Loucy (cell line): ENCODE measurements around the gene PLCH1.

Source experiments
- H2AFZ ChIP-seq: fragments of 200-600 bp; sonication (generic); 2 replicates; pipeline ENCODE4 v1.6.0; 2016; ENCODE audit warnings: antibody characterized with exemption, mild to moderate bottlenecking, low read length, moderate library complexity
- H3F3A ChIP-seq: fragments of 200-600 bp; 2 replicates; pipeline ENCODE4 v1.6.0; 2016; ENCODE audit warnings: antibody characterized with exemption, low read depth, mild to moderate bottlenecking
- H3K27me3 ChIP-seq: fragments of 200-600 bp; sonication (generic); 2 replicates; pipeline ENCODE4 v1.6.1; 2014; ENCODE audit warnings: low read length, mild to moderate bottlenecking; ENCODE audit not compliant: insufficient read depth, poor library complexity, severe bottlenecking
- H3K36me3 ChIP-seq: fragments of 200-600 bp; sonication (generic); 2 replicates; pipeline ENCODE4 v1.6.1; 2016; ENCODE audit warnings: low read length; ENCODE audit not compliant: insufficient read depth
- H3K4me1 ChIP-seq: fragments of 200-600 bp; sonication (generic); 2 replicates; pipeline ENCODE4 v1.5.1; 2014; ENCODE audit warnings: low read length, mild to moderate bottlenecking; ENCODE audit not compliant: insufficient read depth, poor library complexity, severe bottlenecking
- H3K4me2 ChIP-seq: fragments of 200-600 bp; sonication (generic); 2 replicates; pipeline ENCODE4 v1.6.0; 2014; ENCODE audit warnings: antibody characterized with exemption, low read length, low read depth, mild to moderate bottlenecking; ENCODE audit not compliant: poor library complexity, severe bottlenecking
- H3K4me3 ChIP-seq: fragments of 200-600 bp; sonication (generic); 2 replicates; pipeline ENCODE4 v1.5.1; 2014; ENCODE audit warnings: low read length, mild to moderate bottlenecking, mixed read lengths; ENCODE audit not compliant: poor library complexity, severe bottlenecking
- H3K79me2 ChIP-seq: fragments of 200-600 bp; sonication (generic); 2 replicates; pipeline ENCODE4 v1.6.1; 2014; ENCODE audit warnings: low read length; ENCODE audit not compliant: insufficient read depth
- H3K9ac ChIP-seq: fragments of 200-600 bp; sonication (generic); 2 replicates; pipeline ENCODE4 v1.6.0; 2014; ENCODE audit warnings: mild to moderate bottlenecking, low read depth, low read length, moderate library complexity; ENCODE audit not compliant: poor library complexity, severe bottlenecking
- H3K9me2 ChIP-seq: fragments of 200-600 bp; sonication (generic); replicated peaks from 2 replicates; pipeline ENCODE4 v1.6.1; 2016; ENCODE audit warnings: low read depth, low read length, mixed read lengths
- H3K9me3 ChIP-seq: fragments of 200-600 bp; sonication (generic); 2 replicates; pipeline ENCODE4 v1.6.1; 2014; ENCODE audit warnings: mild to moderate bottlenecking, antibody characterized with exemption, low read length, low read depth; ENCODE audit not compliant: insufficient read depth
- H4K20me1 ChIP-seq: fragments of 200-600 bp; sonication (generic); 2 replicates; pipeline ENCODE4 v1.6.0; 2014; ENCODE audit warnings: antibody characterized with exemption, low read length, mild to moderate bottlenecking; ENCODE audit not compliant: insufficient read depth, poor library complexity, severe bottlenecking
- CTCF ChIP-seq: fragments of 200-600 bp; sonication (generic); conservative IDR thresholded peaks from 2 replicates; pipeline ENCODE4 v1.5.1; 2014; ENCODE audit warnings: mild to moderate bottlenecking, antibody characterized with exemption, low read length
- EZH2phosphoT487 ChIP-seq: fragments of 200-600 bp; IDR thresholded peaks from 2 replicates; pipeline ENCODE4 v1.6.1; 2018; ENCODE audit warnings: antibody characterized with exemption, mild to moderate bottlenecking, moderate library complexity, borderline replicate concordance

PLCH1 gene

GRCh38 chr3:155441506-155441905, 303.4 kb downstream of the PLCH1 start:
- Histone ChIP-seq H3K36me3 (no peaks in the 10 kb centered on the region), H3K79me2 (no peaks in the 10 kb centered on the region), H3K9me3 (no peaks in the 10 kb centered on the region), H2AFZ (no peak overlapping the region), H4K20me1 (no peaks in the 10 kb centered on the region), H3K4me3 (no peak overlapping the region), H3K4me2 (no peak overlapping the region), H3K9me2 (no peaks in the 10 kb centered on the region), H3K4me1 (no peaks in the 10 kb centered on the region), H3F3A (no peaks in the 10 kb centered on the region), H3K9ac (no peak overlapping the region), H3K27me3 (no peaks in the 10 kb centered on the region)
- TF ChIP-seq CTCF (no peak), EZH2phosphoT487 (no peak)

- Histone ChIP-seq H4K20me1 (no peaks in the 10 kb centered on the region), H3K4me2 (no peak overlapping the region), H3K4me3 (no peak overlapping the region), H3K9me2 (no peaks in the 10 kb centered on the region), H2AFZ (no peak overlapping the region), H3F3A (no peaks in the 10 kb centered on the region), H3K4me1 (no peaks in the 10 kb centered on the region), H3K27me3 (no peaks in the 10 kb centered on the region), H3K9ac (no peak overlapping the region), H3K9me3 (no peaks in the 10 kb centered on the region), H3K36me3 (no peaks in the 10 kb centered on the region), H3K79me2 (no peaks in the 10 kb centered on the region)
- TF ChIP-seq EZH2phosphoT487 (no peak), CTCF (no peak)
Measured at GRCh38 chr3:155441026-155441425, 303.8 kb downstream of the PLCH1 start.

GRCh38 chr3:155435821-155436220, 309.1 kb downstream of the PLCH1 start:
- H3K79me2 ChIP-seq, result no peaks in the 10 kb centered on the region
- TF ChIP-seq EZH2phosphoT487 (no peak), CTCF (no peak)
- no peak overlapping the region for H3K9ac ChIP-seq
- no peaks in the 10 kb centered on the region for H3K9me3 ChIP-seq
- no peaks in the 10 kb centered on the region for H3K36me3 ChIP-seq
- H3K4me3 ChIP-seq, result no peak overlapping the region
- H3K27me3 ChIP-seq, result no peaks in the 10 kb centered on the region
- no peaks in the 10 kb centered on the region for H3F3A ChIP-seq
- H3K9me2 ChIP-seq, result no peaks in the 10 kb centered on the region
- H3K4me1 ChIP-seq, result no peaks in the 10 kb centered on the region
- no peak overlapping the region for H3K4me2 ChIP-seq
- no peaks in the 10 kb centered on the region for H4K20me1 ChIP-seq
- no peak overlapping the region for H2AFZ ChIP-seq
